ENCODE results near the gene DMD.

Gene DMD

DNA sequence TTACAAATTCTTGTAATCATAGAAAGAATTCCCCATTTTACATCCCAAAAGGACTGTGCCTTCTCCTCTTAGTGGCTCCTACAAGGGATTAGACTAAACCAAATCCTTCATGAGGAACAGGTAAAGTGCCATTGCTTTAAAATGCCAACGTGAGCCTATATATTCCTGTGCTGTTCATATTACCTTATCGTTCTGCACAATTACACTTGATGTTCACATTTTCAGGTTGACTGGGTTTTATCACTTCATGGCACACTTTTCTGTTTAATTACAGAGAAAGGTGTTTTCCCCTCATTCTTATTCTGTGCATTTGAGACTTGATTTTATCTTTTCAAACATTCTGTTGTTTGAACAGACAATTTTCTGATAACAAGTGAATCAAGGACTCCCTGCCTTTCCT, 1493.9 kb downstream of the DMD start:
- Histone ChIP-seq H4K20me1 (ENCODE audit: insufficient read depth, low read length) (no peaks in the 10 kb centered on the region), H3K79me2 (ENCODE audit: low read length) (no peaks in the 10 kb centered on the region), H3K27me3 (ENCODE audit: low read depth, low read length) (no peaks in the 10 kb centered on the region), H3K9ac (ENCODE audit: low read length) (no peak overlapping the region), H3K36me3 (replicated peaks; ENCODE audit: low read depth, low read length) (no peaks in the 10 kb centered on the region), H3K4me2 (ENCODE audit: low read length) (no peak overlapping the region), H2AFZ (ENCODE audit: low read depth, low read length) (no peak overlapping the region), H3K4me3 (ENCODE audit: low read length) (no peak overlapping the region), H3K9me3 (ENCODE audit: insufficient read depth, low read length) (no peaks in the 10 kb centered on the region), H3K27ac (ENCODE audit: low read length) (no peak overlapping the region), H3K4me1 (ENCODE audit: low read length) (no peaks in the 10 kb centered on the region)
- no peak for TF ChIP-seq CTCF (IDR thresholded peaks at IDR 0.05; ENCODE audit: low read depth, low read length)
- TF ChIP-seq EZH2phosphoT487 (IDR thresholded peaks at IDR 0.05; ENCODE audit: low read depth): no peak

DNA sequence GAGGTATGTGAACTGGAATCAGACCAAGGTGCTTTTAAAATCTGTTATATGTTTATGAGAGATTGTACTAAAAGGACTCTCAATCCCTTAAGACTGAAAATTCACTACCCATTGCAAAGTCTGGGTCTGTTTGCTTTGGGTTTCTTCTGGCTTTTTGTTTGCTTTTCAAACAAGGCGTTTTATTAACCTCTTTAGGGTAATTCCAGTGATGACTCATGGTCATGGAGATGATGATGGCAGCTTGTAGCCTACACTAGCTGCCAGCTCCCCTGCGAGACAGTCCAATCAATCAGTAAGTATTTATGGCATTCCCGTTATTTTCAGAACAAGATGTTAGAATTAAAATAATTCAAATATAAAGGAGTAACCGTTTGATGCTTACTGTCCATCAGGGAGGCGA, 1495.7 kb downstream of the DMD start:
- H3K79me2 ChIP-seq (ENCODE audit: low read length): no peaks in the 10 kb centered on the region
- no peak overlapping the region for H3K9ac ChIP-seq (ENCODE audit: low read length)
- no peaks in the 10 kb centered on the region for H3K36me3 ChIP-seq (replicated peaks; ENCODE audit: low read depth, low read length)
- H2AFZ ChIP-seq (ENCODE audit: low read depth, low read length): no peak overlapping the region
- H3K9me3 ChIP-seq (ENCODE audit: insufficient read depth, low read length): no peaks in the 10 kb centered on the region
- no peaks in the 10 kb centered on the region for H3K27me3 ChIP-seq (ENCODE audit: low read depth, low read length)
- H3K27ac ChIP-seq (ENCODE audit: low read length): no peak overlapping the region
- TF ChIP-seq EZH2phosphoT487 (IDR thresholded peaks at IDR 0.05; ENCODE audit: low read depth) (no peak), CTCF (IDR thresholded peaks at IDR 0.05; ENCODE audit: low read depth, low read length) (no peak)
- H3K4me1 ChIP-seq (ENCODE audit: low read length): no peaks in the 10 kb centered on the region
- no peak overlapping the region for H3K4me2 ChIP-seq (ENCODE audit: low read length)
- H3K4me3 ChIP-seq (ENCODE audit: low read length): no peak overlapping the region
- no peaks in the 10 kb centered on the region for H4K20me1 ChIP-seq (ENCODE audit: insufficient read depth, low read length)

DNA sequence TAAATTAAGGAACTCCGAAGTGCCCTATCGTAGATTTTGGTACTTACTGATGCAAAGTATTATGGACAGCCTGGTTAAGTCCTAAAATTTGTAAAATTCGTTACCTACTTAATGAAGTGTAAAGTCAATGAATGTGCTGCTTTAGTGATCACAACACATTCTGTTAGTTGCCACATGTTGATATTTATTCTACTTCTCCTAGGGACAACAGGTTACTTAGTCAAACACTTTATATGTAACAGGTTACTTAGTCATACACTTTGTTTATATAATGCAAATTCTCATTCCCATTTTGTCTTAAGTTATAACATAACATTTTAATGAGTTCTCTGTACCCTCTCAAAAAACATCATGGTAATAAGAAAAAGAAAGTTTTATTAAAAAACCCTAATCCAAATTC, 1496.6 kb downstream of the DMD start:
- H3K36me3 ChIP-seq (replicated peaks; ENCODE audit: low read depth, low read length): no peaks in the 10 kb centered on the region
- H3K27me3 ChIP-seq (ENCODE audit: low read depth, low read length): no peaks in the 10 kb centered on the region
- TF ChIP-seq EZH2phosphoT487 (IDR thresholded peaks at IDR 0.05; ENCODE audit: low read depth): no peak
- no peak for TF ChIP-seq CTCF (IDR thresholded peaks at IDR 0.05; ENCODE audit: low read depth, low read length)
- H3K4me2 ChIP-seq (ENCODE audit: low read length): no peak overlapping the region
- H3K79me2 ChIP-seq (ENCODE audit: low read length): no peaks in the 10 kb centered on the region
- no peak overlapping the region for H3K27ac ChIP-seq (ENCODE audit: low read length)
- H3K4me1 ChIP-seq (ENCODE audit: low read length): no peaks in the 10 kb centered on the region
- no peak overlapping the region for H3K9ac ChIP-seq (ENCODE audit: low read length)
- H4K20me1 ChIP-seq (ENCODE audit: insufficient read depth, low read length): no peaks in the 10 kb centered on the region
- no peak overlapping the region for H3K4me3 ChIP-seq (ENCODE audit: low read length)
- no peak overlapping the region for H2AFZ ChIP-seq (ENCODE audit: low read depth, low read length)
- no peaks in the 10 kb centered on the region for H3K9me3 ChIP-seq (ENCODE audit: insufficient read depth, low read length)

DNA sequence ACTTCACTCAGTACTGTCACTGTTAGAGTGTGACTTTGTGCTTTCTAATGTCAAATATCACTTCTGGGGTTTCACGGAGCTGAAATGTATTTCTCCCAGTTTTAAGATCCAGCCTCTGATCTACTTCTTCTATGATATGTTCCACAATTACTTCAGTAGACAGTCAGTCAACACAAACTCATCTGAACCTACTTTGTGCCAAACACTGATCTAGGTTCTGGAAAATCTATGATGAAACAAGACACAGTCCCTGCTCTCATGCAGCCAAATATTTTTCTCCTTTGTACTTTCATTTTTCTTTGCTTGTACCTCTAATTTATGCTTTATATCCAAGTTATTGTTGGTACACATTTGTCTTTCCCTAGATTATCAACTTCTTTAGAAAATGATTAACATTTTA, 1498.2 kb downstream of the DMD start:
- Histone ChIP-seq H3K4me2 (ENCODE audit: low read length) (no peak overlapping the region), H3K36me3 (replicated peaks; ENCODE audit: low read depth, low read length) (no peaks in the 10 kb centered on the region), H3K9ac (ENCODE audit: low read length) (no peak overlapping the region), H3K79me2 (ENCODE audit: low read length) (no peaks in the 10 kb centered on the region), H3K27ac (ENCODE audit: low read length) (no peak overlapping the region), H3K9me3 (ENCODE audit: insufficient read depth, low read length) (no peaks in the 10 kb centered on the region), H3K27me3 (ENCODE audit: low read depth, low read length) (no peaks in the 10 kb centered on the region), H2AFZ (ENCODE audit: low read depth, low read length) (no peak overlapping the region), H4K20me1 (ENCODE audit: insufficient read depth, low read length) (no peaks in the 10 kb centered on the region), H3K4me3 (ENCODE audit: low read length) (no peak overlapping the region), H3K4me1 (ENCODE audit: low read length) (no peaks in the 10 kb centered on the region)
- no peak for TF ChIP-seq EZH2phosphoT487 (IDR thresholded peaks at IDR 0.05; ENCODE audit: low read depth)

- Histone ChIP-seq H3K36me3 (replicated peaks; ENCODE audit: low read depth, low read length) (no peaks in the 10 kb centered on the region), H3K27me3 (ENCODE audit: low read depth, low read length) (no peaks in the 10 kb centered on the region), H3K9ac (ENCODE audit: low read length) (no peak overlapping the region), H3K4me1 (ENCODE audit: low read length) (peaks cover 5% of the 10 kb centered on the region), H3K79me2 (ENCODE audit: low read length) (no peaks in the 10 kb centered on the region), H4K20me1 (ENCODE audit: insufficient read depth, low read length) (no peaks in the 10 kb centered on the region), H2AFZ (ENCODE audit: low read depth, low read length) (no peak overlapping the region), H3K4me2 (ENCODE audit: low read length) (no peak overlapping the region), H3K9me3 (ENCODE audit: insufficient read depth, low read length) (no peaks in the 10 kb centered on the region), H3K27ac (ENCODE audit: low read length) (no peak overlapping the region), H3K4me3 (ENCODE audit: low read length) (no peak overlapping the region)
- no peak for TF ChIP-seq CTCF (IDR thresholded peaks at IDR 0.05; ENCODE audit: low read depth, low read length)
- no peak for TF ChIP-seq EZH2phosphoT487 (IDR thresholded peaks at IDR 0.05; ENCODE audit: low read depth)
These were observed 1500.2 kb downstream of the DMD start for GRCh38 chrX:31711166-31711565.

All from OCI-LY3 (cell line).